ENCODE measurements around the gene TMEM214.
"Not testable (repeated sequence)": the region's sequence is repeated elsewhere in the genome, so short reads cannot be mapped to it uniquely, and the experiment has no call there.

Gene TMEM214

DNA sequence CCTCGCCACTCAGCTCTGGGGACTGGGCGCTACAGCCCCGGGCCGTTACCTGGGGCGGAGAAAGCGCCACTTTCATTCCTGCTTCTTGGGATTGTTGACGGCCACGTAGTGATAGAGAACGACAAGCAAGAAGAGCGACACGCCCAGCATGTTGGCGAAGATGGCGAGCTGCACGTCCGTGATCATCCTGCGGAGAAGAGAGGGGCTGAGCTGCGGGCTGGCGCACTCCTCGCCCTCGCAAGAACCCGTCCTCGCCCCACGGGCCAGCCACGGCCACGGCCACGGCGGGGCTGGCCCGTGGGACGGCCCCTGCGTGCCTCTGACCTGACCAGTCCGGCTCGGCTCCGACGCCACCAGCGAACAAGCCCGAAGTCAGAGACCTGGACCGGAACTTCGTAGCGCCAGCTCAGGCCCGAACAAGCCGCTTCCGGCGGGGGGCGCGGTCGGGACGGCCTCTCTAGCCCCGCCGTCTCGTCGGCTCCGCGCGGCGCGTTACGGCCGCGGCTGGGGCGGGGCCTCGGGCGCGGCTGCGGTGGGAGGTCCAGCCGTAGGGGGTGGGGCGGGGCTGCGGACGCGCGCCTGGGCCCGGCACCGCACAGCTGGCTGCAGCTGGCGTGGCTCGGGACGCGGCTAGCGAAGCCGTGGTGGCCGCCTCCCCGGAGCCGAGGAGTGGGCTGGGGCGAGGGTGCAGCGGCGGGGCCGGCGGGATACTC is 38.7 kb downstream of the TMEM214 start, which contains the start of gene OST4:
Gene OST4 (minus strand): TSS at position 378 of the 713 bp plus-strand sequence.
- DNase-seq = peak; percentile 81

DNA sequence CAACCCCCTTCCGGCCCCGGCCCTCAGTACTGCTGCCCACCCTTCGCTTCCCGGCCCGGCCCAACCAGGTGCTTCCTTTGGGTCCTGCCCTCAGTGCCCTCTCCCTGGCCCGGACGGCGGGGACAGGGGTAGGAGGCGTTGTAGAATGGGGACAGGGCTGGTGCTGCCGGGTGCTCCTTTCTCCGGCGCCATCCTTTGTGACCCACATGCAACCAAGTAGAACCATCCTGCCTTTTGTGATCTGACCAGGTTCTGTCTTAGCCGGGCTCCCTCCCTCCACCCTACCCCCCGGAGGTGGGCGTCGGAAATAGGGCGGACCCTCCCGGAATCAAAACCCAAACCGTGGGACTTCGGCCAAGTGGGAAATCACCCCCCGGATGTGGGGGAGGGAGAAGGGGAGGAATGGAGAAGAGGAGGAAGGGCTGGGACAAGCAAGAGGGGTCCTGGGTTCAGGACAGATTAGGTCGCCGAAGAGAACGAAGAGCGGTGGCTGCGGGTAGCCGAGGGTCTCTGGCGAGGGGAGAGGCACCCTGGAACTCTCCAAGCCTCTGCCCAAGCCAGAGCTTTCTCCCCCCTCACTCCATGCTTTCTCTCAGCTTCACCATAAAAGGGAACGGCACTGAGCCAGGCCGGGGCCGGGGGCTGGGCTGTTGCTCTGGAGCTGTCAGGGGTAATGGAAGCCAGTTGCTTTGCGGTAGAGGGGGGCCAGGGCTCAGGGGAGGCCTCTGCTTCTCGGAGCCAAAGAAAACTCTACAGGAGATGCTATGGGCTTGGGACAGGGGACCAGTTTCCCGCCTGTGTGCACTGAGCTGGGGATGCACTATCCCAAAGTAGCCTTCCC is 39.4 kb downstream of the TMEM214 start:
- peak; percentile 13 for DNase-seq

- DNase-seq = no peak
These were observed 40.2 kb downstream of the TMEM214 start for GRCh38 chr2:27072920-27073319.

DNA sequence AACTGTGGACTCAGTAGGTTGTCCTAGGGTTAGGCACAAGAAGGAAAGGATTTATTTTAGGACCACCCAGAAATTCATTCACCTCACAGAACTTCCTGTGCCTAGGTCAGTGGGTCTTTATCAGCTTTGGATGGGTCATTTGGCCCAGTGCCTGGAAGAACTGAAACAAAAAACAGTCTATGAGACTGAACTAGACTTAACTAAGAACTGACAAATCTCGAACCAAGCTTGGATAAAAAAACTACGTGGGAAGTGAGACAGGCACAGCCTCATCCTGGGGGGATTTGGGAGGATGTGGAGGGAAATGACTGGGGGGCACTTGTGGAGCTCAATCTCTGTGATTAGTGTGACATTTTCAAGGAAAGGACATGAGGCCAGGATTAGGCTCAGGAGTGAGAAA is 41.0 kb downstream of the TMEM214 start:
- DNase-seq = no peak

- peak; percentile 19 for DNase-seq
These were observed 42.2 kb downstream of the TMEM214 start for GRCh38 chr2:27074738-27075565.

GRCh38 chr2:27075566-27075871 is 42.8 kb downstream of the TMEM214 start:
- DNase-seq = not testable (repeated sequence)

DNA sequence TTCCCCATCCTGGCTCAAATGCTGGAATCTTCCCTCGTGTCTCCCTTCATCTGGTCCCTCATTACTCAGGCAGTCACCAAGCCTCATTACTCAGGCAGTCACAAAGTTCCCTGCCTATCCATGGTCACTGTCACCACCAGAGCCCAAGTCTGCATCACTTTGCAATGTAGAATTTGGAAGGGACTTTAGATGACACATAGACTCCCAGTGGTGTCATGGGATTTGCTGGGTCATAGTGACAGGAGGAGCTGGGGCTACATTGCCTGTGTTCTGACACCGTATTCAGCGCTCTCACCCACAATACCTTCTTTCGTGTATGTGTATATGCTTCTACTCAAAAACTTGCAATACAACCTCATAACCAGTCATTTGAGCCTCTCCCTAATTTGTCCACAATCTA is 43.6 kb downstream of the TMEM214 start:
- no peak for DNase-seq

DNA sequence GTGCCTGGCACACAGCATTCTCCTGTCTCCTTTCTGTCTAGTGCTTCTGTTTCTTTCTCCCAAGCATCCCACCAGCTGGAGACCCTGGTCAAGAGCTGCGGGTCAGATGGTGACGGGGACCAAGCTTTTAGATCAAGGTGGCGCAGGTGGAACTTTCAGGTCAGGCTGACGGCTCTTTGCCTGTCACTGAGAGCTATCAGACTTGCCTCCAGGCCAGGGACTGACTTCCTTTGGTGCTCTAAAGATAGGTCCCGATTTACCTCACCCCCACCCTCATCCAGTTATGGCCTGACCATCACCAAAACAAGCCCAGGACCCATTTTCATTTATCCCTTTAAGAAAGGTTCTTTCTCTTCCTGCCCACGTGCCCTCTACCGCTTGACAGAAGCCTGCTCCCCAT is 44.5 kb downstream of the TMEM214 start:
- no peak for DNase-seq

DNA sequence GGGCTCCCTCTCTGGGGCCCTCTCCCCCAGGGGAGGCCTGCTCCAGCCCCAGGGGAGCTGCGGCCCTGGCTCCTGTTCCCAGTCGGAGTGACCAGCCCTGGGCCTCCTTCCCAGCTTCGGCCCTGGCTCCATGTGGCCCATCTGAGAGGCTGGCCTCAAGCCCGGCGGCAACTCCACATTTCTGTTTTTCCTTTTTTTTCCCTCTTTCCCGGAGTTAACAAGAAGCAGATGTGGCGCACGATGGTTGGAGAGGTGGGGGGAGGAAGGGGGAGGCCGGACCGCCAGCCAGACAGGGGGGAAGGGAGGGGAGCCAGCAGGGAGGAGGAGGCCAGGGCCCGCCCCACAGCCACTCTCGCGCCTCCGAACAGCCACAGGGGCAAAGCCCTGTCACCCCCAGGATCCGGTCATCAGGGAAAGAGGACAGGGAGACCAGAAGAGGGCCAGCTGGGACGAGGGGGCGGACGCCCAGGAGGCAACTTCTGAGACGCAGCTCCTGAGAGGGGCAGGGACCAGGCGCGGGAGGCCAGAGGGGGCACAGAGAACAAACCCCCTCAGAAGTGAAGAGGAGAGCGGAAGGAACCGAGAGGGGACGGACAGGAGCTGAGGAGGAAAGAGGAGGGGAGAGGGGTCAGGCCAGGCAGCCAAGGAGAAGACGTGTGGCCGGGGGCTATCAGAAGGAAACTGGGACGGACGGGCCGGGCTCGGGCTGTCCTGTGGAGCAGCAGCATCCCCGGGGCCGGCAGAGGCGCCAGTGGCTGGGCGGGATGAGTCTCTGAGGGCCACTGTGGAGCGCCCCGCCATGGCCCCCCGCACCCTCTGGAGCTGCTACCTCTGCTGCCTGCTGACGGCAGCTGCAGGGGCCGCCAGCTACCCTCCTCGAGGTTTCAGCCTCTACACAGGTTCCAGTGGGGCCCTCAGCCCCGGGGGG is 45.8 kb downstream of the TMEM214 start, which contains the start of gene EMILIN1:
Gene EMILIN1 (plus strand): TSS at position 349 of the 928 bp plus-strand sequence. CDS start 451 bp downstream, at position 800.
- DNase-seq = no peak

GRCh38 chr2:27079233-27080139 is 46.7 kb downstream of the TMEM214 start:
- DNase-seq = no peak

DNA sequence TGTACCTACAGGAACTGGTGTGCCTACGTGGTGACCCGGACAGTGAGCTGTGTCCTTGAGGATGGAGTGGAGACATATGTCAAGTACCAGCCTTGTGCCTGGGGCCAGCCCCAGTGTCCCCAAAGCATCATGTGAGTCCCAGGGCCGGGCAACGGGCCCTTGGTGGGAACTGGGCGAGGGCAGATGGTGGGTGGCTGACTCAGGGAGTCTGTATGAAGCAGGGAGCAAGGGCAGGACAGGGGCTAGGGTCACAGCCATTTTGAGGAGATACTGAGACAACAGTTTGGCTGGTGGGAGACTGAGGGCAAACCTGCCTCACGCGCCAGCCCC is 47.3 kb downstream of the TMEM214 start:
- DNase-seq = no peak

DNA sequence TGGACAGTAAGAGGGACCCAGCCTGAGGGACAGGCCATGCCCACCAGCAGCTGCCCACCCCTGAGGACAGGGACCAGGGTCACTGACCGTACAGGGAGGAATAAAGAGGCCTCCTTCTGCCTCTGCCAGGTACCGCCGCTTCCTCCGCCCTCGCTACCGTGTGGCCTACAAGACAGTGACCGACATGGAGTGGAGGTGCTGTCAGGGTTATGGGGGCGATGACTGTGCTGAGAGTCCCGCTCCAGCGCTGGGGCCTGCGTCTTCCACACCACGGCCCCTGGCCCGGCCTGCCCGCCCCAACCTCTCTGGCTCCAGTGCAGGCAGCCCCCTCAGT is 47.8 kb downstream of the TMEM214 start:
- DNase-seq = no peak

DNA sequence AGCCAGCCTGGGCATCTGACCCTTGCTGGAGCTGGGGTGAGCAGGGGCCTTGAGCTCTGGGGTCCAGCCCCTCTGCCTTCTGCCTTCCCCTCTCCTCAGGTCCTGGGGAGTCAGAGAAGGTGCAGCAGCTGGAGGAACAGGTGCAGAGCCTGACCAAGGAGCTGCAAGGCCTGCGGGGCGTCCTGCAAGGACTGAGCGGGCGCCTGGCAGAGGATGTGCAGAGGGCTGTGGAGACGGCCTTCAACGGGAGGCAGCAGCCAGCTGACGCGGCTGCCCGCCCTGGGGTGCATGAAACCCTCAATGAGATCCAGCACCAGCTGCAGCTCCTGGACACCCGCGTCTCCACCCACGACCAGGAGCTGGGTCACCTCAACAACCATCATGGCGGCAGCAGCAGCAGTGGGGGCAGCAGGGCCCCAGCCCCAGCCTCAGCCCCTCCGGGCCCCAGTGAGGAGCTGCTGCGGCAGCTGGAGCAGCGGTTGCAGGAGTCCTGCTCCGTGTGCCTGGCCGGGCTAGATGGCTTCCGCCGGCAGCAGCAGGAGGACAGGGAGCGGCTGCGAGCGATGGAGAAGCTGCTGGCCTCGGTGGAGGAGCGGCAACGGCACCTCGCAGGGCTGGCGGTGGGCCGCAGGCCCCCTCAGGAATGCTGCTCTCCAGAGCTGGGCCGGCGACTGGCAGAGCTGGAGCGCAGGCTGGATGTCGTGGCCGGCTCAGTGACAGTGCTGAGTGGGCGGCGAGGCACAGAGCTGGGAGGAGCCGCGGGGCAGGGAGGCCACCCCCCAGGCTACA is 49.4 kb downstream of the TMEM214 start:
- no peak for DNase-seq

GRCh38 chr2:27082773-27083409 is 50.1 kb downstream of the TMEM214 start:
- DNase-seq = no peak

- no peak for DNase-seq
These were observed 50.9 kb downstream of the TMEM214 start for GRCh38 chr2:27083410-27084296.

GRCh38 chr2:27084297-27085061 is 51.7 kb downstream of the TMEM214 start:
- no peak for DNase-seq

DNA sequence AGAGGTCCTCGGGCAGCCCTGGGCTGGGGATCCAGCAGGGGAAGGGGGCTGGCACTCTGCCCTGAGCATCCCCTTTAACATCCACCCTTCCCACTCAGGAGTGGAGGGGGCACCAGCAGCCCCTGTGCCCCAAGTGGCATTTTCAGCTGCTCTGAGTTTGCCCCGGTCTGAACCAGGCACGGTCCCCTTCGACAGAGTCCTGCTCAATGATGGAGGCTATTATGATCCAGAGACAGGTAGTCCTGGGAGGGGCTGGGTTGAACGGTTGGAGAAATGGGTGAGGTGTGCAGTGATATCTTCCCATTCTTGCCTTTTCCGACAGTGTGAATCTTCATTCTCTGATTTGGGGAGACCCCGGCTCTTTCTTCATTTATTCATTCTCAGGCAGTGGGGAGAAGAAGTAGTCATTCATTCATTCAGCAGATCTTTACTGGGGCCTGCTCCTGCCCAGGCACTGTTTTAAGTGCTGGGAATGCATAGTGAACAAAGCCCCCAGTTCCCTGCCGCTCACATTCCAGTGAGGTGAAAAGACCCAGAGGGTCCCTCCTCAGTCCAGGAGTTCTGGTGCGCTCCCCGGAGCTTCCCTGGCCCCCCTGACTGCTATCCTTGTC is 52.4 kb downstream of the TMEM214 start:
- no peak for DNase-seq

GRCh38 chr2:27085673-27086089 is 52.9 kb downstream of the TMEM214 start:
- DNase-seq = peak; percentile 37

All from NCI-H1105 treated with DMSO at 0.1 percent for 48 hours (cell line).